Measurements from ENCODE around the gene BBC3.
"Not testable (repeated sequence)": the region's sequence is repeated elsewhere in the genome, so short reads cannot be mapped to it uniquely, and the experiment has no call there.

BBC3 gene

GRCh38 chr19:47230921-47231214 lies at the start of gene BBC3:
Gene BBC3 (minus strand): TSS chr19:47231199. CDS start chr19:47228431, 2,768 bp downstream.
- no peak for TF ChIP-seq CTCF (IDR thresholded peaks at IDR 0.05; ENCODE audit: insufficient read depth, low read depth, low read length, missing control alignments)
- peak within 1 kb of the TSS; percentile 78 for H3K4me3 ChIP-seq (ENCODE audit: low read depth, low read length)
- no peak for DNase-seq (ENCODE audit: low read depth)

- DNase-seq (ENCODE audit: low read depth) = peak; percentile 65
- TF ChIP-seq CTCF (IDR thresholded peaks at IDR 0.05; ENCODE audit: insufficient read depth, low read depth, low read length, missing control alignments) = peak; percentile 54
- no peak overlapping the region for H3K4me3 ChIP-seq (ENCODE audit: low read depth, low read length)
These were observed 49.3 kb upstream of the BBC3 start for GRCh38 chr19:47280183-47280797.

- not testable (repeated sequence) for H3K4me3 ChIP-seq (ENCODE audit: low read depth, low read length); DNase-seq (ENCODE audit: low read depth)
These were observed 45.5 kb upstream of the BBC3 start for GRCh38 chr19:47276513-47276912.

- DNase-seq (ENCODE audit: low read depth) = no peak
- no peak for TF ChIP-seq CTCF (IDR thresholded peaks at IDR 0.05; ENCODE audit: insufficient read depth, low read depth, low read length, missing control alignments)
- H3K4me3 ChIP-seq (ENCODE audit: low read depth, low read length) = no peak overlapping the region
These were observed 44.9 kb upstream of the BBC3 start for GRCh38 chr19:47275791-47276461.

- TF ChIP-seq CTCF (IDR thresholded peaks at IDR 0.05; ENCODE audit: insufficient read depth, low read depth, low read length, missing control alignments) = no peak
- DNase-seq (ENCODE audit: low read depth) = no peak
- peak overlapping the region; percentile 39 for H3K4me3 ChIP-seq (ENCODE audit: low read depth, low read length)
These were observed 44.1 kb upstream of the BBC3 start for GRCh38 chr19:47274891-47275761.

- TF ChIP-seq CTCF (IDR thresholded peaks at IDR 0.05; ENCODE audit: insufficient read depth, low read depth, low read length, missing control alignments) = no peak
- H3K4me3 ChIP-seq (ENCODE audit: low read depth, low read length) = peak within 1 kb of the TSS; percentile 100
- DNase-seq (ENCODE audit: low read depth) = peak; percentile 98
These were observed 43.3 kb upstream of the BBC3 start, which contains the start of gene INAFM1 for GRCh38 chr19:47274071-47274890. Gene INAFM1 (plus strand): TSS chr19:47274885. CDS start chr19:47274920, 35 bp downstream.
